Activated CD8-positive, alpha-beta T cell treated with anti-CD3 and anti-CD28 coated beads for 36 hours (primary cell): ENCODE results near the gene RRP12. TPM values are rescaled to one million over a fixed set of nuclear protein-coding genes. Genes with fewer than 3 reads are reported as not detected.

Experiments used
- ATAC-seq: fragments of 200-7000 bp; cut with Tn5 transposase; one replicate; pipeline ENCODE4 v1.10.0; 2021; ENCODE audit warnings: mild to moderate bottlenecking, moderate library complexity
- CTCF ChIA-PET: fragments of 350-600 bp; sonication (Branson Sonifier 250); formaldehyde crosslinking; loops from one replicate; lab custom pipeline; 2021; ENCODE audit warnings: antibody characterized with exemption; lab: Charles Lee
- POLR2A ChIA-PET: fragments of 350-600 bp; sonication (Branson Sonifier 250); formaldehyde crosslinking; loops from one replicate; lab custom pipeline; 2021; ENCODE audit warnings: antibody characterized with exemption; lab: Charles Lee
- DNase-seq: peaks from one replicate; pipeline ENCODE4 v3.0.0-alpha.2; 2020
- H3K27ac Mint-ChIP-seq: one replicate; pipeline ENCODE4 v1.8.0; 2021; ENCODE audit warnings: mild to moderate bottlenecking, mixed read lengths
- H3K27me3 Mint-ChIP-seq: one replicate; pipeline ENCODE4 v1.8.0; 2021; ENCODE audit warnings: mixed read lengths
- H3K36me3 Mint-ChIP-seq: one replicate; pipeline ENCODE4 v1.8.0; 2021; ENCODE audit warnings: low read depth, mixed read lengths
- H3K4me1 Mint-ChIP-seq: one replicate; pipeline ENCODE4 v1.8.0; 2021; ENCODE audit warnings: low read depth, mixed read lengths
- H3K4me3 Mint-ChIP-seq: one replicate; pipeline ENCODE4 v1.8.0; 2021; ENCODE audit warnings: mild to moderate bottlenecking, moderate library complexity, mixed read lengths
- H3K9me3 Mint-ChIP-seq: one replicate; pipeline ENCODE4 v1.8.0; 2021; ENCODE audit warnings: mixed read lengths
- CTCF ChIP-seq: fragments of 200-600 bp; IDR thresholded peaks from one replicate; pipeline ENCODE4 v1.8.0; 2022; ENCODE audit warnings: antibody characterized with exemption, mild to moderate bottlenecking
- intact Hi-C: fragments of 100-400 bp; cut with micrococcal nuclease; formaldehyde crosslinking; loops from one replicate; pipeline ENCODE4 v1.10.0; 2022
- total RNA-seq, 2 experiments: library from RNA; stranded (reverse); gene quantifications; one replicate each; pipeline ENCODE4 v1.2.3, GENCODE V29; 2021

The RRP12 gene
- total RNA-seq, 2 experiments from 2014 or later = 50.3 to 51.0 TPM

GRCh38 chr10:97393034-97393573, 8.0 kb downstream of the RRP12 start:
- Mint-ChIP-seq H3K27ac (no peak overlapping the region), H3K36me3 (peaks cover 38% of the 10 kb centered on the region), H3K4me3 (no peak overlapping the region), H3K4me1 (peaks cover 4% of the 10 kb centered on the region), H3K9me3 (no peaks in the 10 kb centered on the region), H3K27me3 (no peaks in the 10 kb centered on the region)
- TF ChIP-seq CTCF = no peak
- ATAC-seq (no peak), DNase-seq (no peak)
- POLR2A ChIA-PET = no interaction called here
- CTCF ChIA-PET = no interaction called here
- intact Hi-C loops = no loop called here

DNA sequence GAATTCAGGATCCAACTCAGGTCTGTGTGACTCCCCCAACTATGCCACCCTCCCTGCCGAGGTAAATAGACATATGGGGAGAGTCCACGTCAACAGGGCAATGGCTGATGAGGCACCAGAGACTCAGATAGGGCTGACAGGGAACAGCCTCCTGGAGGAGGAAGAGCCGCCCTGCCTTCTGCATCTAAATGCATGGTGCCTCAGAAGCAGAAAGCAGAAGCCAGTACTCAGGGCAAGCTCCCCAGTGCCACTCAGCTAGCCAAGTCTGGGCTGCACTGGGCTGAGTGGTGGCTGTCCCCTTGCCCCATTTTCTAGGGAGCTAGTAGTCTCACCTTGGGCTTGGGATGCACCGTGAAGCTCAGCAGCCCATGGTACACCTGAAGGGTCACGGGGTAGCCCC, 11.0 kb downstream of the RRP12 start:
- CTCF ChIA-PET = no interaction called here
- no peak for ATAC-seq
- intact Hi-C loops = no loop called here

GRCh38 chr10:97388152-97388551, 13.0 kb downstream of the RRP12 start:
- peaks cover 2% of the 10 kb centered on the region for H3K4me1 Mint-ChIP-seq
- intact Hi-C loops = no loop called here
- ChIA-PET CTCF (interaction anchor here (1.1 kb wide), 1 partner anchor 94 kb away, joined by 3 read pairs; no protein-coding TSS in a partner anchor), POLR2A (interaction anchor here (1.8 kb wide), 1 partner anchor 12 kb away, joined by 7 read pairs; no protein-coding TSS in a partner anchor)
- H3K27me3 Mint-ChIP-seq = no peaks in the 10 kb centered on the region
- H3K9me3 Mint-ChIP-seq = no peaks in the 10 kb centered on the region
- TF ChIP-seq CTCF = no peak
- ATAC-seq = no peak
- H3K36me3 Mint-ChIP-seq = peaks cover 26% of the 10 kb centered on the region
- DNase-seq = no peak
- no peak overlapping the region for H3K27ac Mint-ChIP-seq
- H3K4me3 Mint-ChIP-seq = no peak overlapping the region

More for the DNA sequence above, 11.0 kb downstream of the RRP12 start:
- no peak for DNase-seq
- Mint-ChIP-seq H3K4me3 (no peak overlapping the region), H3K4me1 (peaks cover 4% of the 10 kb centered on the region), H3K27me3 (no peaks in the 10 kb centered on the region), H3K36me3 (peaks cover 33% of the 10 kb centered on the region), H3K9me3 (no peaks in the 10 kb centered on the region), H3K27ac (no peak overlapping the region)
- TF ChIP-seq CTCF = no peak
- POLR2A ChIA-PET = no interaction called here

DNA sequence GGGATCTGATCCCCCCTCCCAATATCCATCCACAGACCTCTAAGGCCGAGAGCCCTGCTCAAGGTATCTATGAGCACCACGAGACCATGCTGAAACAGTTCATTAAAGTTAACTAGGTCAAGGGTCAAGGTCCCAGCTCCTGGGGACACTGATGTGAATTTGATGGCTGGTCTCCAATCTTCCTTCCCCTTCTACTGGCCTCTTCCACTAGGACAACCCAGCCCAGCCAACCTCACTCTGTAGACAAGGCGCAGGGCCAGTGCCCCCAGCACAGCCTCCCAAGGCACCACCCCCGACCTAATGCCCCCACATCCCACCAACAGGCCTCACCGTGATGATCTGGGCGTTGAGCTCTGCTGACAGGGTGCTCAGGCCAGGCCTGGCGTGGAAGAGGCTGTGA, 15.6 kb downstream of the RRP12 start:
- no peaks in the 10 kb centered on the region for H3K27me3 Mint-ChIP-seq
- DNase-seq (no peak), ATAC-seq (no peak)
- ChIA-PET POLR2A (interaction anchor here (0.8 kb wide), 1 partner anchor 52 kb away, joined by 3 read pairs; no protein-coding TSS in a partner anchor), CTCF (interaction anchor here (1.1 kb wide), 1 partner anchor 78 kb away, joined by 3 read pairs; no protein-coding TSS in a partner anchor)
- intact Hi-C loops = no loop called here
- no peak for TF ChIP-seq CTCF
- no peaks in the 10 kb centered on the region for H3K4me1 Mint-ChIP-seq
- no peaks in the 10 kb centered on the region for H3K9me3 Mint-ChIP-seq
- H3K27ac Mint-ChIP-seq = no peak overlapping the region
- no peak overlapping the region for H3K4me3 Mint-ChIP-seq
- peaks cover 31% of the 10 kb centered on the region for H3K36me3 Mint-ChIP-seq

GRCh38 chr10:97384641-97385040, 16.5 kb downstream of the RRP12 start:
- no peak for DNase-seq
- intact Hi-C loops = no loop called here
- ChIA-PET CTCF (no interaction called here), POLR2A (no interaction called here)
- Mint-ChIP-seq H3K27ac (no peak overlapping the region), H3K4me1 (no peaks in the 10 kb centered on the region), H3K9me3 (no peaks in the 10 kb centered on the region), H3K4me3 (no peak overlapping the region), H3K27me3 (no peaks in the 10 kb centered on the region), H3K36me3 (peaks cover 25% of the 10 kb centered on the region)
- no peak for ATAC-seq
- TF ChIP-seq CTCF = no peak
